PC-3 (cell line): ENCODE data around the gene JAZF1. TPM values are rescaled to one million over a fixed set of nuclear protein-coding genes. Genes with fewer than 3 reads are reported as not detected.
"Not testable (repeated sequence)": the region's sequence is repeated elsewhere in the genome, so short reads cannot be mapped to it uniquely, and the experiment has no call there.

Source experiments
- ATAC-seq: fragments of 200-7000 bp; cut with Tn5 transposase; 2 replicates; pipeline ENCODE4 v1.9.1; 2020; ENCODE audit warnings: mild to moderate bottlenecking, moderate library complexity
- BruUV-seq: library from RNA; stranded (reverse); fragments of 400-500 nt; replicated peaks from 2 replicates; lab custom pipeline; 2021; lab: Mats Ljungman, UMichigan
- CTCF ChIA-PET: fragments of 300-600 bp; sonication (Branson Sonifier 250); formaldehyde crosslinking; loops from one replicate; lab custom pipeline; 2022; ENCODE audit warnings: antibody characterized with exemption; lab: Charles Lee
- POLR2A ChIA-PET: fragments of 300-600 bp; sonication (Branson Sonifier 250); formaldehyde crosslinking; loops from one replicate; lab custom pipeline; 2022; ENCODE audit warnings: antibody characterized with exemption; ENCODE audit not compliant: unreplicated experiment; lab: Charles Lee
- DNase-seq: peaks from one replicate; pipeline ENCODE4 v3.0.0-alpha.2; 2015
- H2AFZ ChIP-seq: fragments of 300-600 bp; sonication (generic); 2 replicates; pipeline ENCODE4 v1.6.0; 2016; ENCODE audit warnings: antibody characterized with exemption, low read length
- H3F3A ChIP-seq: fragments of 300-600 bp; sonication (generic); one replicate; pipeline ENCODE4 v1.6.0; 2017; ENCODE audit warnings: antibody characterized with exemption, low read length, control low read depth, mild to moderate bottlenecking; ENCODE audit not compliant: unreplicated experiment
- H3K27ac ChIP-seq: fragments of 300-600 bp; sonication (generic); 2 replicates; pipeline ENCODE4 v1.5.1; 2016; ENCODE audit warnings: mild to moderate bottlenecking, low read length
- H3K27me3 ChIP-seq: fragments of 300-600 bp; sonication (generic); 2 replicates; pipeline ENCODE4 v1.6.1; 2016; ENCODE audit warnings: low read length, mixed read lengths
- H3K36me3 ChIP-seq: fragments of 300-600 bp; sonication (generic); 2 replicates; pipeline ENCODE4 v1.6.1; 2016; ENCODE audit warnings: low read depth, mixed run types, low read length, mixed read lengths
- H3K4me1 ChIP-seq: fragments of 300-600 bp; sonication (generic); 2 replicates; pipeline ENCODE4 v1.5.1; 2016; ENCODE audit warnings: low read length; ENCODE audit not compliant: insufficient read depth
- H3K4me2 ChIP-seq: fragments of 300-600 bp; sonication (generic); 2 replicates; pipeline ENCODE4 v1.6.0; 2016; ENCODE audit warnings: low read length
- H3K4me3 ChIP-seq: fragments of 300-600 bp; sonication (generic); 2 replicates; pipeline ENCODE4 v1.5.1; 2016; ENCODE audit warnings: mild to moderate bottlenecking, low read length, mixed read lengths
- H3K79me2 ChIP-seq: fragments of 300-600 bp; sonication (generic); 2 replicates; pipeline ENCODE4 v1.6.1; 2017; ENCODE audit warnings: low read length, mixed read lengths
- H3K9ac ChIP-seq: fragments of 300-600 bp; sonication (generic); 2 replicates; pipeline ENCODE4 v1.6.0; 2016; ENCODE audit warnings: mild to moderate bottlenecking, low read length
- H3K9me2 ChIP-seq: fragments of 300-600 bp; sonication (generic); replicated peaks from 2 replicates; pipeline ENCODE4 v1.6.1; 2016; ENCODE audit warnings: mixed run types, low read length, mixed read lengths
- H3K9me3 ChIP-seq: fragments of 300-600 bp; sonication (generic); 2 replicates; pipeline ENCODE4 v1.6.1; 2016; ENCODE audit warnings: low read length, mixed read lengths
- H4K20me1 ChIP-seq: fragments of 300-600 bp; sonication (generic); 2 replicates; pipeline ENCODE4 v1.6.1; 2016; ENCODE audit warnings: low read length, mixed read lengths
- CTCF ChIP-seq: fragments of 300-600 bp; sonication (generic); conservative IDR thresholded peaks from 2 replicates; pipeline ENCODE4 v1.5.1; 2017; ENCODE audit warnings: antibody characterized with exemption, low read depth, mild to moderate bottlenecking, low read length
- EZH2 ChIP-seq: fragments of 300-600 bp; sonication (generic); IDR thresholded peaks from one replicate; pipeline ENCODE4 v1.6.1; 2017; ENCODE audit warnings: antibody characterized with exemption, mild to moderate bottlenecking, low read length; ENCODE audit not compliant: unreplicated experiment
- EZH2phosphoT487 ChIP-seq: fragments of 300-600 bp; sonication (generic); IDR thresholded peaks from 2 replicates; pipeline ENCODE4 v1.6.1; 2018; ENCODE audit warnings: mild to moderate bottlenecking, antibody characterized with exemption, low read length, borderline replicate concordance
- intact Hi-C: fragments of 100-400 bp; cut with micrococcal nuclease; formaldehyde crosslinking; loops from 2 replicates; pipeline ENCODE4 v1.9.0; 2023
- total RNA-seq: library from RNA; depleted of rRNA; stranded (reverse); fragments of >200 nt; gene quantifications from 2 replicates; pipeline ENCODE4 v1.2.3, GENCODE V29; 2014

Gene JAZF1
- total RNA-seq, 1 experiment from 2014 or later: 2.3 TPM

GRCh38 chr7:27889800-27890199 is 290.8 kb downstream of the JAZF1 start:
- no peaks in the 10 kb centered on the region for H3K9me3 ChIP-seq
- ChIA-PET CTCF (no interaction called here), POLR2A (no interaction called here)
- H3K9me2 ChIP-seq: no peaks in the 10 kb centered on the region
- no peaks in the 10 kb centered on the region for H3F3A ChIP-seq
- BruUV-seq: no TSS peak
- H3K27ac ChIP-seq: peak overlapping the region; percentile 54
- H3K27me3 ChIP-seq: no peaks in the 10 kb centered on the region
- TF ChIP-seq EZH2 (no peak), CTCF (no peak), EZH2phosphoT487 (no peak)
- 0 out of 2 replicates have a peak overlapping the region, but pooled peaks have one; percentile 46 for H2AFZ ChIP-seq
- no peaks in the 10 kb centered on the region for H3K36me3 ChIP-seq
- 0 out of 2 replicates have a peak overlapping the region, but pooled peaks have one; percentile 27 for H3K4me3 ChIP-seq
- DNase-seq (peak; percentile 73), ATAC-seq (peak; percentile 65)
- H3K4me2 ChIP-seq: peak overlapping the region; percentile 69
- H3K79me2 ChIP-seq: no peaks in the 10 kb centered on the region
- H3K9ac ChIP-seq: no peak overlapping the region
- intact Hi-C loops: no loop called here
- H4K20me1 ChIP-seq: no peaks in the 10 kb centered on the region
- peaks cover 14% of the 10 kb centered on the region for H3K4me1 ChIP-seq

- Histone ChIP-seq H3K9me3 (no peaks in the 10 kb centered on the region), H3K79me2 (no peaks in the 10 kb centered on the region), H3K4me1 (peaks cover 14% of the 10 kb centered on the region), H2AFZ (no peak overlapping the region), H3K27me3 (no peaks in the 10 kb centered on the region), H3K36me3 (no peaks in the 10 kb centered on the region), H3F3A (no peaks in the 10 kb centered on the region), H3K9me2 (no peaks in the 10 kb centered on the region), H3K4me2 (no peak overlapping the region), H3K9ac (no peak overlapping the region), H3K27ac (no peak overlapping the region), H3K4me3 (no peak overlapping the region), H4K20me1 (no peaks in the 10 kb centered on the region)
- POLR2A ChIA-PET: interaction anchor here (0.6 kb wide), 1 partner anchor 211 kb away, joined by 5 read pairs; no protein-coding TSS in a partner anchor
- ATAC-seq (no peak), DNase-seq (no peak)
- intact Hi-C loops: no loop called here
- no peak for TF ChIP-seq CTCF
- no peak for TF ChIP-seq EZH2
- BruUV-seq: no TSS peak
- CTCF ChIA-PET: no interaction called here
Measured at GRCh38 chr7:27888736-27889135, 291.9 kb downstream of the JAZF1 start.

GRCh38 chr7:27886710-27887109 is 293.9 kb downstream of the JAZF1 start:
- BruUV-seq, H3K27me3 ChIP-seq, intact Hi-C loops, H3K27ac ChIP-seq, POLR2A ChIA-PET, H3K36me3 ChIP-seq, ATAC-seq, H3K9me3 ChIP-seq, H3K79me2 ChIP-seq, H4K20me1 ChIP-seq, CTCF ChIA-PET, H3K4me2 ChIP-seq, DNase-seq, H3K9ac ChIP-seq, H3K4me3 ChIP-seq, H2AFZ ChIP-seq, H3F3A ChIP-seq, H3K9me2 ChIP-seq: not testable (repeated sequence)
- H3K4me1 ChIP-seq: peaks cover 14% of the 10 kb centered on the region
